Hepatocyte (in vitro differentiated cells): ENCODE measurements around the gene ARHGAP11A. TPM values are rescaled to one million over a fixed set of nuclear protein-coding genes. Genes with fewer than 3 reads are reported as not detected.
"Not testable (repeated sequence)": the region's sequence is repeated elsewhere in the genome, so short reads cannot be mapped to it uniquely, and the experiment has no call there.

Source experiments
- DNase-seq: peaks from one replicate; pipeline ENCODE4 v3.0.0-alpha.2; 2016; ENCODE audit warnings: low spot score
- H2AFZ ChIP-seq: fragments of 200-600 bp; sonication (generic); 2 replicates; pipeline ENCODE4 v1.6.0; 2016; ENCODE audit warnings: antibody characterized with exemption, mild to moderate bottlenecking
- H3K27ac ChIP-seq: fragments of 200-600 bp; sonication (generic); 2 replicates; pipeline ENCODE4 v1.5.1; 2016; ENCODE audit warnings: mild to moderate bottlenecking
- H3K27me3 ChIP-seq: fragments of 200-600 bp; sonication (generic); 2 replicates; pipeline ENCODE4 v1.6.1; 2016
- H3K36me3 ChIP-seq: fragments of 200-600 bp; sonication (generic); replicated peaks from 2 replicates; pipeline ENCODE4 v1.5.1; 2016; ENCODE audit warnings: low read depth; ENCODE audit not compliant: insufficient read depth
- H3K4me1 ChIP-seq: fragments of 200-600 bp; sonication (generic); 2 replicates; pipeline ENCODE4 v1.5.1; 2016; ENCODE audit warnings: mild to moderate bottlenecking, moderate library complexity; ENCODE audit not compliant: insufficient read depth
- H3K4me2 ChIP-seq: fragments of 200-600 bp; sonication (generic); 2 replicates; pipeline ENCODE4 v1.6.0; 2016
- H3K4me3 ChIP-seq: fragments of 200-600 bp; sonication (generic); 2 replicates; pipeline ENCODE4 v1.5.1; 2016; ENCODE audit warnings: mild to moderate bottlenecking
- H3K79me2 ChIP-seq: fragments of 200-600 bp; sonication (generic); 2 replicates; pipeline ENCODE4 v1.6.0; 2017; ENCODE audit warnings: mild to moderate bottlenecking
- H3K9me2 ChIP-seq: fragments of 200-600 bp; sonication (generic); replicated peaks from 2 replicates; pipeline ENCODE4 v1.6.0; 2017; ENCODE audit warnings: mild to moderate bottlenecking; ENCODE audit not compliant: insufficient read depth
- H3K9me3 ChIP-seq: fragments of 200-600 bp; sonication (generic); 2 replicates; pipeline ENCODE4 v1.5.1; 2016; ENCODE audit warnings: low read depth, mild to moderate bottlenecking
- H4K20me1 ChIP-seq: fragments of 200-600 bp; sonication (generic); 2 replicates; pipeline ENCODE4 v1.6.0; 2016; ENCODE audit warnings: mild to moderate bottlenecking; ENCODE audit not compliant: insufficient read depth, poor library complexity, severe bottlenecking
- EZH2 ChIP-seq: fragments of 200-600 bp; sonication (generic); IDR thresholded peaks from 2 replicates; pipeline ENCODE4 v1.6.1; 2016; ENCODE audit warnings: antibody characterized with exemption, mild to moderate bottlenecking, borderline replicate concordance
- EZH2phosphoT487 ChIP-seq: fragments of 200-600 bp; sonication (generic); IDR thresholded peaks from one replicate; pipeline ENCODE4 v1.6.1; 2018; ENCODE audit warnings: antibody characterized with exemption, mild to moderate bottlenecking, low read depth, moderate library complexity; ENCODE audit not compliant: unreplicated experiment, severe bottlenecking
- WGBS: methylation state at CpG from one replicate; pipeline ENCODE4 v1.1.6; 2016; ENCODE audit warnings: low lambda C conversion rate; ENCODE audit errors: missing lambda C conversion rate; 5-methylcytosine and 5-hydroxymethylcytosine counted together
- polyA plus RNA-seq: library from polyadenylated mRNA; unstranded; fragments of >200 nt; fragmentation: Nextera tagmentation; extraction: Ambion mirVana; gene quantifications from 2 replicates; pipeline ENCODE4 v1.2.1, GENCODE V29; 2016
- total RNA-seq: library from RNA; depleted of rRNA; stranded (reverse); fragments of >200 nt; gene quantifications from 2 replicates; pipeline ENCODE4 v1.2.3, GENCODE V29; 2014
- TF ChIP-seq, protein P1 (sequence below): fragments of 200-600 bp; sonication (generic); IDR thresholded peaks from 2 replicates; pipeline ENCODE4 v1.5.1; 2016; ENCODE audit warnings: antibody characterized with exemption, mild to moderate bottlenecking; ENCODE audit not compliant: poor library complexity

The ARHGAP11A gene
- total and polyA plus RNA-seq, 2 experiments from 2014 or later: 3.4 to 4.9 TPM

GRCh38 chr15:32610719-32611118 is 4.6 kb upstream of the ARHGAP11A start:
- H3K4me1 ChIP-seq, H3K27me3 ChIP-seq, H3K79me2 ChIP-seq, H3K4me3 ChIP-seq, H3K4me2 ChIP-seq, H3K9me2 ChIP-seq, H3K27ac ChIP-seq, H3K36me3 ChIP-seq, H4K20me1 ChIP-seq, H2AFZ ChIP-seq, H3K9me3 ChIP-seq: not testable (repeated sequence)
- DNase-seq: peak; percentile 34
- 5% methylated on average over 2 of the region's 3 CpGs for WGBS
- TF ChIP-seq, protein P1, sequence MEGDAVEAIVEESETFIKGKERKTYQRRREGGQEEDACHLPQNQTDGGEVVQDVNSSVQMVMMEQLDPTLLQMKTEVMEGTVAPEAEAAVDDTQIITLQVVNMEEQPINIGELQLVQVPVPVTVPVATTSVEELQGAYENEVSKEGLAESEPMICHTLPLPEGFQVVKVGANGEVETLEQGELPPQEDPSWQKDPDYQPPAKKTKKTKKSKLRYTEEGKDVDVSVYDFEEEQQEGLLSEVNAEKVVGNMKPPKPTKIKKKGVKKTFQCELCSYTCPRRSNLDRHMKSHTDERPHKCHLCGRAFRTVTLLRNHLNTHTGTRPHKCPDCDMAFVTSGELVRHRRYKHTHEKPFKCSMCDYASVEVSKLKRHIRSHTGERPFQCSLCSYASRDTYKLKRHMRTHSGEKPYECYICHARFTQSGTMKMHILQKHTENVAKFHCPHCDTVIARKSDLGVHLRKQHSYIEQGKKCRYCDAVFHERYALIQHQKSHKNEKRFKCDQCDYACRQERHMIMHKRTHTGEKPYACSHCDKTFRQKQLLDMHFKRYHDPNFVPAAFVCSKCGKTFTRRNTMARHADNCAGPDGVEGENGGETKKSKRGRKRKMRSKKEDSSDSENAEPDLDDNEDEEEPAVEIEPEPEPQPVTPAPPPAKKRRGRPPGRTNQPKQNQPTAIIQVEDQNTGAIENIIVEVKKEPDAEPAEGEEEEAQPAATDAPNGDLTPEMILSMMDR: peak; percentile 46

GRCh38 chr15:32614712-32615050 is 623 bp upstream of the ARHGAP11A start:
- not testable (repeated sequence) for H3K9me2 ChIP-seq, H3K4me1 ChIP-seq, H3K27me3 ChIP-seq, H3K9me3 ChIP-seq, H2AFZ ChIP-seq, H4K20me1 ChIP-seq, H3K36me3 ChIP-seq
- H3K79me2 ChIP-seq: peaks cover 28% of the 10 kb centered on the region
- peak overlapping the region; percentile 39 for H3K4me3 ChIP-seq
- DNase-seq: peak; percentile 37
- WGBS: 0% methylated on average over 8 of the region's 16 CpGs
- peak overlapping the region; percentile 95 for H3K27ac ChIP-seq
- peak overlapping the region; percentile 51 for H3K4me2 ChIP-seq

GRCh38 chr15:32615871-32616426 is 645 bp downstream of the ARHGAP11A start:
- H3K36me3 ChIP-seq, H3K4me1 ChIP-seq, H3K9me2 ChIP-seq, H3K9me3 ChIP-seq, H3K27me3 ChIP-seq, H4K20me1 ChIP-seq, DNase-seq: not testable (repeated sequence)
- peak overlapping the region; percentile 96 for H2AFZ ChIP-seq
- WGBS: 3% methylated on average over 13 of the region's 24 CpGs
- peaks cover 28% of the 10 kb centered on the region for H3K79me2 ChIP-seq
- H3K4me3 ChIP-seq: peak overlapping the region; percentile 49
- H3K4me2 ChIP-seq: peak overlapping the region; percentile 90
- H3K27ac ChIP-seq: peak overlapping the region; percentile 66

- Histone ChIP-seq H3K36me3 (no peaks in the 10 kb centered on the region), H3K79me2 (no peaks in the 10 kb centered on the region), H2AFZ (no peak overlapping the region), H3K27me3 (no peaks in the 10 kb centered on the region), H3K27ac (no peak overlapping the region), H3K9me3 (no peaks in the 10 kb centered on the region), H3K9me2 (no peaks in the 10 kb centered on the region), H3K4me1 (no peaks in the 10 kb centered on the region), H3K4me2 (no peak overlapping the region), H3K4me3 (no peak overlapping the region), H4K20me1 (no peaks in the 10 kb centered on the region)
- no peak for DNase-seq
- TF ChIP-seq, protein P1: no peak
- TF ChIP-seq EZH2phosphoT487 (no peak), EZH2 (no peak)
- 96% methylated on average over 3 of the region's 3 CpGs for WGBS
These were observed 21.1 kb downstream of the ARHGAP11A start for GRCh38 chr15:32636410-32636809.
